MCF 10A (cell line): ENCODE data around the gene ABCA1. TPM values are rescaled to one million over a fixed set of nuclear protein-coding genes. Genes with fewer than 3 reads are reported as not detected.

Experiments
- BruUV-seq: library from RNA; stranded (reverse); fragments of 400-500 nt; replicated peaks from 2 replicates; lab custom pipeline; 2021; lab: Mats Ljungman, UMichigan
- CTCF ChIA-PET: fragments of 300-600 bp; sonication (Branson Sonifier 250); formaldehyde crosslinking; extraction: SDS; loops from one replicate; lab custom pipeline; 2021; ENCODE audit warnings: antibody characterized with exemption, inconsistent platforms; lab: Yijun Ruan, JAX
- POLR2A ChIA-PET: fragments of 300-600, 350-650 bp; sonication (Branson Sonifier 250); formaldehyde crosslinking; extraction: SDS; loops from one replicate; lab custom pipeline; 2020; ENCODE audit warnings: antibody characterized with exemption, inconsistent platforms; lab: Yijun Ruan, JAX
- DNase-seq: peaks from one replicate; pipeline ENCODE4 v3.0.0-alpha.2; 2018; ENCODE audit not compliant: unreplicated experiment
- H3K27ac Mint-ChIP-seq: one replicate; pipeline ENCODE4 v1.8.0; 2022; ENCODE audit warnings: mild to moderate bottlenecking, low read depth, mixed read lengths; ENCODE audit not compliant: unreplicated experiment
- H3K27me3 Mint-ChIP-seq: one replicate; pipeline ENCODE4 v1.8.0; 2022; ENCODE audit warnings: mixed read lengths; ENCODE audit not compliant: insufficient read depth, unreplicated experiment
- H3K36me3 Mint-ChIP-seq: one replicate; pipeline ENCODE4 v1.8.0; 2022; ENCODE audit warnings: mild to moderate bottlenecking, moderate library complexity, mixed read lengths; ENCODE audit not compliant: insufficient read depth, unreplicated experiment
- H3K4me1 Mint-ChIP-seq: one replicate; pipeline ENCODE4 v1.8.0; 2022; ENCODE audit warnings: mixed read lengths; ENCODE audit not compliant: insufficient read depth, unreplicated experiment
- H3K4me3 Mint-ChIP-seq: one replicate; pipeline ENCODE4 v1.8.0; 2022; ENCODE audit warnings: mild to moderate bottlenecking, moderate library complexity, mixed read lengths; ENCODE audit not compliant: unreplicated experiment
- H3K9me3 Mint-ChIP-seq: one replicate; pipeline ENCODE4 v1.8.0; 2022; ENCODE audit warnings: mixed read lengths; ENCODE audit not compliant: unreplicated experiment
- intact Hi-C: fragments of 100-400 bp; cut with micrococcal nuclease; formaldehyde crosslinking; loops from 2 replicates; pipeline ENCODE4 v1.14.1; 2022
- total RNA-seq: library from RNA; stranded (reverse); gene quantifications from 2 replicates; pipeline ENCODE4 v1.2.3, GENCODE V29; 2022
- TF ChIP-seq, protein P1 (sequence below): fragments of 200-600 bp; IDR thresholded peaks from one replicate; pipeline ENCODE4 v1.8.0; 2022; ENCODE audit warnings: antibody characterized with exemption, mild to moderate bottlenecking; ENCODE audit not compliant: unreplicated experiment

Gene ABCA1
- total RNA-seq, 1 experiment from 2014 or later = 0.28 TPM

DNA sequence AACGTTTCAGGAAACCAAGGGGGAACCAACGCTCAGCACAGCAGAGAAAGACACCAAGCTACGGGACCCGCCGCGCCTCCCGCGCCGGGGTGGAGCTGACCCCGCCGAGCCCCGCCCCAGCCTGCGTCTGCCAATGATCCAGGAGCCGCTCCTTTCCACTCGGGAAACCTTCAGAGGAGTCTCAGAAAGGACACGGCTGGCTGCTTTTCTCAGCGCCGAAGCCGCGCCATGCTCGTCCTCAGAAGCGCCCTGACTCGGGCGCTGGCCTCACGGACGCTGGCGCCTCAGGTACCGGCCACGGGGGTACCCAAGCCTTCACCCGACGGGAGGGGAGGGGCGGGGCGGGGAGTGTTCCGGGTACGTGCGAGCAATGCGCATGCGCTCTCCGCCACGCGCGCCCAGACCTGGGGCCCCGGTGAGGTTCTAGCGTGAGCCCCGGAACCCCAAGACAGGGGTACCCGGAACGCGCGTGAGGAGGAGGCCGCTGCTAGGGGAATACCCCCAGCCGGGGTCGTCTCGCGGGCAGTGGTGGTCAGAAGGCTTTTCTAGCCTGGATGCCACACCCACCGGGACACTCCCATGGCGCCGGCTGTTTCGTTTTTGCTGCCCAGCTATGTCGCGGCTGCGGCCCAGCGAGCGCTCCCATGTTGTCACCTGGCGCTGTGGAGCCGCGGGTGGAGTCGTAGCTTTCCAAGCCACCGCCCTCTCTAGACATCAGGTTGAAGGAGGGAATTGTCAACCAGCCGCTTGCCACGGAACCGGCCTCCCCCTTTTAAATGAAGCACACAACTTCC lies 180.2 kb downstream of the ABCA1 start, which contains the start of gene NIPSNAP3A:
TSS of gene NIPSNAP3A (plus strand) at position 119 of the 794 bp plus-strand sequence. CDS start at position 229, 110 bp downstream.
- H3K36me3 Mint-ChIP-seq = no peaks in the 10 kb centered on the region
- peak; percentile 83 for DNase-seq
- no peaks in the 10 kb centered on the region for H3K27me3 Mint-ChIP-seq
- intact Hi-C loops = loop anchor here (10.0 kb wide), 2 partner anchors 143 to 1353 kb away; partner anchors contain the start of gene OR13C2
- peak within 1 kb of the TSS; percentile 87 for H3K27ac Mint-ChIP-seq
- H3K4me3 Mint-ChIP-seq = peak within 1 kb of the TSS; percentile 85
- TF ChIP-seq, protein P1, sequence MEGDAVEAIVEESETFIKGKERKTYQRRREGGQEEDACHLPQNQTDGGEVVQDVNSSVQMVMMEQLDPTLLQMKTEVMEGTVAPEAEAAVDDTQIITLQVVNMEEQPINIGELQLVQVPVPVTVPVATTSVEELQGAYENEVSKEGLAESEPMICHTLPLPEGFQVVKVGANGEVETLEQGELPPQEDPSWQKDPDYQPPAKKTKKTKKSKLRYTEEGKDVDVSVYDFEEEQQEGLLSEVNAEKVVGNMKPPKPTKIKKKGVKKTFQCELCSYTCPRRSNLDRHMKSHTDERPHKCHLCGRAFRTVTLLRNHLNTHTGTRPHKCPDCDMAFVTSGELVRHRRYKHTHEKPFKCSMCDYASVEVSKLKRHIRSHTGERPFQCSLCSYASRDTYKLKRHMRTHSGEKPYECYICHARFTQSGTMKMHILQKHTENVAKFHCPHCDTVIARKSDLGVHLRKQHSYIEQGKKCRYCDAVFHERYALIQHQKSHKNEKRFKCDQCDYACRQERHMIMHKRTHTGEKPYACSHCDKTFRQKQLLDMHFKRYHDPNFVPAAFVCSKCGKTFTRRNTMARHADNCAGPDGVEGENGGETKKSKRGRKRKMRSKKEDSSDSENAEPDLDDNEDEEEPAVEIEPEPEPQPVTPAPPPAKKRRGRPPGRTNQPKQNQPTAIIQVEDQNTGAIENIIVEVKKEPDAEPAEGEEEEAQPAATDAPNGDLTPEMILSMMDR = no peak
- peaks cover 17% of the 10 kb centered on the region for H3K4me1 Mint-ChIP-seq
- ChIA-PET CTCF (interaction anchor here (0.6 to 1.5 kb wide), 8 partner anchors 19 to 577 kb away, joined by 3 to 5 read pairs (median 3); partner anchors contain the start of gene SLC44A1), POLR2A (interaction anchor here (0.6 to 3.5 kb wide), 19 partner anchors 8 to 702 kb away, joined by 3 to 23 read pairs (median 3); partner anchors contain the start of genes NIPSNAP3B and SLC44A1)
- no peaks in the 10 kb centered on the region for H3K9me3 Mint-ChIP-seq
- BruUV-seq = TSS peak; percentile 53

DNA sequence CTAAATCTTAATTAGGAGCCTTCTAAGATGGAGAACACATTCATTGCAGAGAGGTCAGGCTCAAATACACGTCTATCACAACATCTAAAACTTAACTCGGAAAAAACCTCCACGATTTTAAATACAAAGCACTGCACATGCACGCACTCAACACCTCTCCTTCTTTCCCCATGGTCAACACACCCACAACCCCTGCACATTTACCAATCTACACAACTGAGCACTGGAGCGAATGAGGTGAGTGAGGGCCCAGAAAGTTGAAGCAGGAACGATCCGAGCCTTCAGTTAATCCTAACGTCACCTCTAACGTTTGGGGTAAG lies 180.8 kb downstream of the ABCA1 start:
- Mint-ChIP-seq H3K4me1 (peaks cover 17% of the 10 kb centered on the region), H3K4me3 (peak overlapping the region; percentile 85), H3K9me3 (no peaks in the 10 kb centered on the region), H3K27ac (peak overlapping the region; percentile 87), H3K36me3 (no peaks in the 10 kb centered on the region), H3K27me3 (no peaks in the 10 kb centered on the region)
- ChIA-PET POLR2A (interaction anchor here (0.6 to 3.5 kb wide), 15 partner anchors 9 to 947 kb away, joined by 3 to 23 read pairs (median 4); partner anchors contain the start of genes NIPSNAP3B, SLC44A1 and TMEM38B), CTCF (interaction anchor here (0.6 to 1.5 kb wide), 5 partner anchors 10 to 571 kb away, joined by 3 to 4 read pairs (median 3); no protein-coding TSS in a partner anchor)
- intact Hi-C loops = loop anchor here (10.0 kb wide), 2 partner anchors 142 to 1352 kb away; partner anchors contain the start of gene OR13C2
- BruUV-seq = no TSS peak
- no peak for DNase-seq
- TF ChIP-seq, protein P1 = no peak

DNA sequence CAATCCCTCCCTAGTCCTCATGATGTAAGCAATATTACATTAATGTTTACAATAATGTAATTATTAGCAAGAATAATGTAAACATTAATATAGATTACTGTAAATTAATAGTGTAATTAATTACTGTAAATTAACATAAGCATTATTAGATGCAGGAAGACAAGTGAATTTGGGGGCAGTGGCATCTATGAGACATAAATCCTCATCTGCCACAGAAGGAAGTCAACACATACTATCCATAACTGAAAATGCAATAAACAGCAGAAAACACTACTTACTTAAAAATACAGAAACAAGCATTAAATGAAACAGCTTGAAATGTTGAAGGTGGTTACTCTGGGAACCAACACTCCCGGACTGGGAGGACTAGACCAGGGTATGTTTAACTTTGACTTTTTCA lies 181.2 kb downstream of the ABCA1 start:
- intact Hi-C loops = loop anchor here (10.0 kb wide), 2 partner anchors 142 to 1352 kb away; partner anchors contain the start of gene OR13C2
- BruUV-seq = no TSS peak
- Mint-ChIP-seq H3K4me1 (peaks cover 17% of the 10 kb centered on the region), H3K9me3 (no peaks in the 10 kb centered on the region), H3K4me3 (peak overlapping the region; percentile 85), H3K27me3 (no peaks in the 10 kb centered on the region), H3K27ac (peak overlapping the region; percentile 87), H3K36me3 (no peaks in the 10 kb centered on the region)
- ChIA-PET CTCF (interaction anchor here (0.6 to 1.5 kb wide), 6 partner anchors 10 to 571 kb away, joined by 3 to 4 read pairs (median 3); no protein-coding TSS in a partner anchor), POLR2A (interaction anchor here (0.6 to 3.5 kb wide), 15 partner anchors 9 to 1171 kb away, joined by 3 to 23 read pairs (median 4); partner anchors contain the start of genes NIPSNAP3B, SLC44A1 and TMEM38B)
- DNase-seq = peak; percentile 2
- TF ChIP-seq, protein P1 = no peak
